Sigmoid colon (tissue), 7 donors: ENCODE data around the gene TMEM184B. TPM values are rescaled to one million over a fixed set of nuclear protein-coding genes. Genes with fewer than 3 reads are reported as not detected.

Experiments
- DNase-seq: peaks from one replicate; pipeline ENCODE4 v3.0.0-alpha.2; 2019
- H3K27ac ChIP-seq, 4 donors: fragments of 200-600 bp; sonication (generic); one replicate each; pipeline ENCODE4 v1.5.1; 2016 to 2019; ENCODE audit warnings: mild to moderate bottlenecking in 1 of 4
- H3K27me3 ChIP-seq, 3 donors: fragments of 200-600 bp; sonication (generic); one replicate each; pipeline ENCODE4 v1.5.1; 2019; ENCODE audit warnings: mild to moderate bottlenecking in 1 of 3
- H3K36me3 ChIP-seq, 4 donors: fragments of 200-600 bp; sonication (generic); one replicate each; pipeline ENCODE4 v1.5.1; 2016 to 2019
- H3K4me1 ChIP-seq, 4 donors: fragments of 200-600 bp; sonication (generic); one replicate each; pipeline ENCODE4 v1.5.1; 2017 to 2019
- H3K4me3 ChIP-seq, 4 donors: fragments of 200-600 bp; sonication (generic); one replicate each; pipeline ENCODE4 v1.5.1; 2017 to 2019; ENCODE audit warnings: mild to moderate bottlenecking in 2 of 4, moderate library complexity in 1 of 4
- H3K9me3 ChIP-seq, 4 donors: fragments of 200-600 bp in 3 of 4; sonication (generic) in 3 of 4; one replicate each; pipeline versions ENCODE4 v1.5.1 to v1.6.1; 2013 to 2019
- EP300 ChIP-seq, 4 donors: sonication (generic); formaldehyde crosslinking; IDR thresholded peaks; one replicate each; pipeline ENCODE4 v1.6.1; 2017; ENCODE audit warnings: antibody characterized with exemption in 4 of 4
- POLR2A ChIP-seq, 2 donors: fragments of 450-650 bp; IDR thresholded peaks; one replicate each; pipeline ENCODE4 v1.6.1; 2016; ENCODE audit warnings: antibody characterized with exemption in 2 of 2, mild to moderate bottlenecking in 2 of 2, moderate library complexity in 2 of 2
- POLR2AphosphoS5 ChIP-seq, 4 donors: sonication (generic); formaldehyde crosslinking; IDR thresholded peaks; one replicate each; pipeline ENCODE4 v1.6.1; 2017; ENCODE audit warnings: antibody characterized with exemption in 4 of 4
- WGBS, 2 donors: extraction: QIAGEN DNeasy Blood & Tissue Kit; methylation state at CpG; one replicate each; pipeline ENCODE4 v1.1.7; 2013; 5-methylcytosine and 5-hydroxymethylcytosine counted together
- intact Hi-C: fragments of 100-400 bp; cut with DNase I; formaldehyde crosslinking; loops from one replicate; pipeline ENCODE4 v1.15.1; 2023
- polyA plus RNA-seq, 3 donors: library from polyadenylated mRNA; stranded (reverse); fragments of 200-250 nt; gene quantifications; one replicate each; pipeline ENCODE4 v1.2.3, GENCODE V29; 2013
- total RNA-seq, 4 donors: library from RNA; depleted of rRNA; stranded (reverse); fragments of >200 nt; gene quantifications; one replicate each; pipeline ENCODE4 v1.1.0, GENCODE V29; 2016
- TF ChIP-seq, protein P1 (sequence below), 4 experiments: fragments of 450-650 bp in 3 of 4; fragments of 200-600 bp in 1 of 4; IDR thresholded peaks; one replicate each; pipeline ENCODE4 v1.5.1; 2016 to 2019; ENCODE audit warnings: antibody characterized with exemption in 4 of 4, mild to moderate bottlenecking in 3 of 4, moderate library complexity in 2 of 4
- donor health status: healthy with polysubstance abuse.
- donor health status: Bipolar disorder and iron deficiency.
- donor health status: healthy.

Gene TMEM184B
- total RNA-seq (10 to 100 TPM; 42.6 to 96.4 (median 68.1) TPM), polyA plus RNA-seq (10 to 100 TPM in 1 of 3 donors, 1 to 10 TPM in 2; 7.2 to 34.3 (median 8.1) TPM)

DNA sequence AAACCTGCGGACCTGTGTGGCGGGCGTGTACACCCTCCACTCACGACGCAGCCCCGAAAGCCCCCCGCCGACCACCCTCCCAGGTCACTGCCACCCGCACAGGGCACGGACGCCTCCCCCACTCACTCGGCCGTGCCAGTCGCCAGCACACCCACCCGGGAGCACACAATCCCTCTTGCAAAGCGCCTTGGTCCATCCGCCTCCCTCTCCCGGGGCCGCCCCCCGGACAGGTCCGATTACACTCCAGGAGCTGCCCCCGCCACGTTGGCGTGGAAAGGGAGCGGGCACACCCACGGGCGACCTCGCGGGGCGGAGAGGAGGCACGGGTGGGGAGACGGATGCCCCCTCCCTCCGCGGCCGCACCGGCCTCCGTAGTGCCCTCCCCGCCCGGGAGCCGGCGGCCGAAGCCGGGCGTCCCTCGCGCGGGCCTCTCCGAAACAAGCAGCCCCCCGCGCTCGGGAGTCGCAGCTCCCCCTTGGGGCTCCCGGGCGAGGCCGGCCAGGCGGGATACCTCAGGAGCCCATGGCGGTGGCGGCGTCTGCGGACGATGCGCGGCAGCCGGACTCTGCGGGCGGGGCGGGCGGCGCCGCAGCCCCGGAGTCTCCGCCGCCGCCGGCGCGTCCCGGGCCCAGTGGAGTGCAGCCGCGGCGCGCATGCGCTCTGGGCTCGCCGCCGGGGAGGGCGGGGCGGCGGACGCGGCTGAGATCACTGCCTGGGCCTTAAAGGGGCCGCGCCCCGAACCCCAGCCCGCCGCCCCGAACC is at the start of gene TMEM184B:
TSS of gene TMEM184B (minus strand) at position 638 of the 762 bp plus-strand sequence. CDS start 25,049 bp downstream, outside the sequence.
- DNase-seq, result peak; percentile 89
- H3K27me3 ChIP-seq, result no peaks in the 10 kb centered on the region
- peaks cover 0 to 53% (median 49%) of the 10 kb centered on the region in 4 donors for H3K4me1 ChIP-seq
- TF ChIP-seq POLR2AphosphoS5 (IDR thresholded peaks at IDR 0.05), result peak in 2 of 4 donors; percentile 37 to 67
- peak in 1 of 2 donors; percentile 50 for TF ChIP-seq POLR2A (IDR thresholded peaks at IDR 0.05)
- TF ChIP-seq, protein P1, sequence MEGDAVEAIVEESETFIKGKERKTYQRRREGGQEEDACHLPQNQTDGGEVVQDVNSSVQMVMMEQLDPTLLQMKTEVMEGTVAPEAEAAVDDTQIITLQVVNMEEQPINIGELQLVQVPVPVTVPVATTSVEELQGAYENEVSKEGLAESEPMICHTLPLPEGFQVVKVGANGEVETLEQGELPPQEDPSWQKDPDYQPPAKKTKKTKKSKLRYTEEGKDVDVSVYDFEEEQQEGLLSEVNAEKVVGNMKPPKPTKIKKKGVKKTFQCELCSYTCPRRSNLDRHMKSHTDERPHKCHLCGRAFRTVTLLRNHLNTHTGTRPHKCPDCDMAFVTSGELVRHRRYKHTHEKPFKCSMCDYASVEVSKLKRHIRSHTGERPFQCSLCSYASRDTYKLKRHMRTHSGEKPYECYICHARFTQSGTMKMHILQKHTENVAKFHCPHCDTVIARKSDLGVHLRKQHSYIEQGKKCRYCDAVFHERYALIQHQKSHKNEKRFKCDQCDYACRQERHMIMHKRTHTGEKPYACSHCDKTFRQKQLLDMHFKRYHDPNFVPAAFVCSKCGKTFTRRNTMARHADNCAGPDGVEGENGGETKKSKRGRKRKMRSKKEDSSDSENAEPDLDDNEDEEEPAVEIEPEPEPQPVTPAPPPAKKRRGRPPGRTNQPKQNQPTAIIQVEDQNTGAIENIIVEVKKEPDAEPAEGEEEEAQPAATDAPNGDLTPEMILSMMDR (IDR thresholded peaks at IDR 0.05), result no peak
- intact Hi-C loops, result loop anchor here (2.0 to 5.0 kb wide), 2 partner anchors 42 to 70 kb away; partner anchors contain the start of gene MAFF
- H3K4me3 ChIP-seq, result peak within 1 kb of the TSS; percentile 76 to 99 (median 94)
- WGBS, 2 donors, result 1% methylated on average over 97 of the region's 97 CpGs
- no peaks in the 10 kb centered on the region for H3K36me3 ChIP-seq
- peak within 1 kb of the TSS; percentile 87 to 97 (median 92) for H3K27ac ChIP-seq
- H3K9me3 ChIP-seq, result no peaks in the 10 kb centered on the region

DNA sequence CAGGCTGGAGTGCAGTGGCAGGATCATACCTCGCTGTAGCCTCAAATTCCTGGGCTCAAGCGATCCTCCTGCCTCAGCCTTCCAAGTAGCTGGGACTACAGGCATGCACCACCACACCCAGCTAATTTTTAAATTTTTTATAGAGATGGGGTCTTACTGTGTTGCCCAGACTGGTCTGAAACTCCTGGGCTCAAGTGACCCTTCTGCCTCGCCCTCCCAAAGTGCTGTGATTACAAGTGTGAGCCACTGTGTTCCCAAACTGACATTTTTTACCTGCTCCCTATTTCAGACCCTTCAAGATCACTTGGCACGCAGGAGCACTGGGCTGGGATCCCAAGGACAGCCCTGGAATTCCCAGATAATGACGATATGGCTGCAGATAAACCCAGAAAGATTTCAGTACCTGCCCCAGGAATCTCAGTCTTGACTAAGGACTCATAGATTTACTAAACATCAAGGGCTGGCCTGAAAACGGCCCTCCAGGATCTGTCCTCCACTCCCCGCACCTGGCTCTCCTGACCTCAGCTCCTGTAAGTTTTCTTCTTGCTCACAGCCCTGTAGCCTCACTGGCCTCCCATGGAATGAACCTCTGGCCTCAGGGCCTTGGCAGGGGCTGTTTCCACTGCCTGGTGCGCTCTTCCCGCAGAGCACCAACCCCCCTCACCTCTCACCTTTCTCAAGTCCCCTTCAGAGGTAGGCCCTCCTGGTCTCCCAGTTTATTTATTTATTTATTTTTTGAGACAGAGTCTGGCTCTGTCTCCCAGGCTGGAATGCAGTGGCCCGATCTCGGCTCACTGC is 48.0 kb upstream of the TMEM184B start:
- intact Hi-C loops, result no loop called here
- no peak for DNase-seq
- Histone ChIP-seq H3K4me1 (peaks cover 0 to 16% (median 14%) of the 10 kb centered on the region in 4 donors), H3K36me3 (no peaks in the 10 kb centered on the region), H3K9me3 (no peaks in the 10 kb centered on the region), H3K4me3 (no peak overlapping the region), H3K27me3 (no peaks in the 10 kb centered on the region), H3K27ac (no peak overlapping the region)
- WGBS, 2 donors, result 83 to 92% methylated on average over 11 of the region's 11 CpGs
- TF ChIP-seq EP300 (IDR thresholded peaks at IDR 0.05), result no peak
- TF ChIP-seq, protein P1 (IDR thresholded peaks at IDR 0.05), result no peak
- no peak for TF ChIP-seq POLR2AphosphoS5 (IDR thresholded peaks at IDR 0.05)

DNA sequence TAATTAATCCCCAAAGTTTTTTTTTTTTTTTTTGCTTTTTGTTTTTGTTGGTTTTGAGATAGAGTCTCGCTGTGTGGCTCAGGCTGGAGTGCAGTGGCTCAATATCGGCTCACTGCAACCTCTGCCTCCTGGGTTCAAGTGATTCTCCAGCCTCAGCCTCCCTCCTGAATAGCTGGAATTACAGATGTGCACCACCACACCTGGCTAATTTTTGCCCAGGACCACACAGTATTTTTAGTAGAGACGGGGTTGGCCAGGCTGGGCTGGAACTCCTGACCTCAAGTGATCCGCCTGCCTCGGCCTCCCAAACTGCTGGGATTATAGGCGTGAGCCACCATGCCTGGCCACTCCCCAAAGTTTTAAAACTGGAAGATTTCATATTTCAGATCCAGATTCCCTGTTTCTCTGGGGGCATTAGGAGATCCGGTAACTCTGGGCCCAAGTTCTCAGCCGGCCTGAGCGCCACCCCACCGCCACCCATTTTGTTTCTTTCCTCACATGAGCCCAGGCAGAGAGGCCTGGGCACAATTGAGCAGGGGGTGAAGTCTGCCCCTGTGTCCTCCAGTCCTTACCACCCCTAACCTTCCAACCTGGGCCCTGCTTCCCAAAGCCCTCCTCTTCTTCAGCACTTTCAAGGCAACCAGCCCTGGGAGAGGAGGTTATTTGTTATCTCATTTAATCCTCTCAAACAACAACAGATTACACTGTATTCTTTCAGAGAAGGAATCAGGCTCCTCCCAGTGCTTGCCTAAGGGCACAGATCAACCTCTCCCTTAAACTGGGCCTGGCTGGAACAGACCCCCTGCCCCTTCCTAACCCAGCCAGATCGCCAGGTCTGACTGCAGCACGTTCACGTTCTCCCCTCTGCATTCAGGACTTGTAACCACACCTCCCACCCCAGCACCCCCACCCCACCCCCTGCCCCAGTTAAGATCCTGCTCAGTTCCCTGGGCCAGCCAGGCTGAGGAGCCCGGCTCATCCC is 46.3 kb upstream of the TMEM184B start:
- Histone ChIP-seq H3K27ac (peak overlapping the region; percentile 95 to 99 (median 98)), H3K9me3 (no peaks in the 10 kb centered on the region), H3K36me3 (no peaks in the 10 kb centered on the region), H3K27me3 (no peaks in the 10 kb centered on the region), H3K4me3 (no peak overlapping the region), H3K4me1 (peaks cover 0 to 31% (median 31%) of the 10 kb centered on the region in 4 donors)
- TF ChIP-seq EP300 (IDR thresholded peaks at IDR 0.05) (no peak), POLR2AphosphoS5 (IDR thresholded peaks at IDR 0.05) (no peak), POLR2A (IDR thresholded peaks at IDR 0.05) (no peak)
- TF ChIP-seq, protein P1 (IDR thresholded peaks at IDR 0.05), result no peak
- whole genome bisulfite sequencing, 2 donors, result 74 to 90% methylated on average over 14 of the region's 14 CpGs
- intact Hi-C loops, result loop anchor here (2.0 to 5.0 kb wide), 2 partner anchors 138 to 252 kb away; partner anchors contain the start of gene PLA2G6
- no peak for DNase-seq
